Activated CD8-positive, alpha-beta T cell treated with anti-CD3 and anti-CD28 coated beads for 36 hours (primary cell): ENCODE data around the gene ALOX12B. TPM values are rescaled to one million over a fixed set of nuclear protein-coding genes. Genes with fewer than 3 reads are reported as not detected.
"Not testable (repeated sequence)": the region's sequence is repeated elsewhere in the genome, so short reads cannot be mapped to it uniquely, and the experiment has no call there.

Experiments used
- ATAC-seq: fragments of 200-7000 bp; cut with Tn5 transposase; one replicate; pipeline ENCODE4 v1.10.0; 2021; ENCODE audit warnings: mild to moderate bottlenecking, moderate library complexity
- CTCF ChIA-PET: fragments of 350-600 bp; sonication (Branson Sonifier 250); formaldehyde crosslinking; loops from one replicate; lab custom pipeline; 2021; ENCODE audit warnings: antibody characterized with exemption; lab: Charles Lee
- POLR2A ChIA-PET: fragments of 350-600 bp; sonication (Branson Sonifier 250); formaldehyde crosslinking; loops from one replicate; lab custom pipeline; 2021; ENCODE audit warnings: antibody characterized with exemption; lab: Charles Lee
- DNase-seq: peaks from one replicate; pipeline ENCODE4 v3.0.0-alpha.2; 2020
- H3K27ac Mint-ChIP-seq: one replicate; pipeline ENCODE4 v1.8.0; 2021; ENCODE audit warnings: mild to moderate bottlenecking, mixed read lengths
- H3K27me3 Mint-ChIP-seq: one replicate; pipeline ENCODE4 v1.8.0; 2021; ENCODE audit warnings: mixed read lengths
- H3K36me3 Mint-ChIP-seq: one replicate; pipeline ENCODE4 v1.8.0; 2021; ENCODE audit warnings: low read depth, mixed read lengths
- H3K4me1 Mint-ChIP-seq: one replicate; pipeline ENCODE4 v1.8.0; 2021; ENCODE audit warnings: low read depth, mixed read lengths
- H3K4me3 Mint-ChIP-seq: one replicate; pipeline ENCODE4 v1.8.0; 2021; ENCODE audit warnings: mild to moderate bottlenecking, moderate library complexity, mixed read lengths
- H3K9me3 Mint-ChIP-seq: one replicate; pipeline ENCODE4 v1.8.0; 2021; ENCODE audit warnings: mixed read lengths
- intact Hi-C: fragments of 100-400 bp; cut with micrococcal nuclease; formaldehyde crosslinking; loops from one replicate; pipeline ENCODE4 v1.10.0; 2022
- total RNA-seq, 2 experiments: library from RNA; stranded (reverse); gene quantifications; one replicate each; pipeline ENCODE4 v1.2.3, GENCODE V29; 2021
- TF ChIP-seq, protein P1 (sequence below): fragments of 200-600 bp; IDR thresholded peaks from one replicate; pipeline ENCODE4 v1.8.0; 2022; ENCODE audit warnings: antibody characterized with exemption, mild to moderate bottlenecking

Gene ALOX12B
- total RNA-seq, 2 experiments from 2014 or later = 4.3 to 5.2 TPM

DNA sequence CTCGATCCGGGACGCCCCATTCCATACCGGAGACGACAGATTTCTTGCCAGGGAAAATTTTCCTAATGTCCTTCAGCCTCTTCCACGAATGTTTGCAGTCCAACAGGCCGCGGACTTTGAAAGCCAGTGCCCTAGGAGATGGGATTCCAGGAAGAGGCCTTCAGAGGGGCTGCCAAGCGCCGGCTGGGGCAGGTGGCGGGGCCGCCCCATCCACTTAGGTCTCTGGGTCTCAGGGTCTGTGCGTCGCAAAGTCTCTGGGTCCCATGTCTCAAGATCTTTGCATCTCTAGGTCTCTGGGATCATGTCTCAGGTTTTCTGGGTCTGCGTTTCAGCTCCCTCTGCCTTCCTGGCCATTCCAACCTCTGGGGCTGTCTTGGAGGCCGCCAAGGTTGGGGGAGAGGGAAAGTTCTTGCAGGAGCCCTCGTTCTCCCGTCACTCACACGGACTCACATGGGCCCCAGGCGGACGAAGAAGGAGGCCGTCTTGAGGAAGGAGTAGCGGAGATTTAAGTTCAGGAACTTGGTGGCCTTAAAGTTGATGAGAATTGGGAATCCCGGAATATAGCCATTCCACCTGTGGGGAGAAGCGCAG is 7.2 kb downstream of the ALOX12B start:
- POLR2A ChIA-PET = no interaction called here
- CTCF ChIA-PET = interaction anchor here (0.7 to 12.2 kb wide), 9 partner anchors 11 to 37 kb away, joined by 3 to 360 read pairs (median 9); partner anchors contain the start of genes ALOX12B and ALOXE3
- Mint-ChIP-seq H3K4me3 (peak overlapping the region; percentile 96), H3K4me1 (peaks cover 11% of the 10 kb centered on the region), H3K36me3 (peaks cover 19% of the 10 kb centered on the region), H3K9me3 (no peaks in the 10 kb centered on the region), H3K27ac (peak overlapping the region; percentile 93), H3K27me3 (no peaks in the 10 kb centered on the region)
- TF ChIP-seq, protein P1, sequence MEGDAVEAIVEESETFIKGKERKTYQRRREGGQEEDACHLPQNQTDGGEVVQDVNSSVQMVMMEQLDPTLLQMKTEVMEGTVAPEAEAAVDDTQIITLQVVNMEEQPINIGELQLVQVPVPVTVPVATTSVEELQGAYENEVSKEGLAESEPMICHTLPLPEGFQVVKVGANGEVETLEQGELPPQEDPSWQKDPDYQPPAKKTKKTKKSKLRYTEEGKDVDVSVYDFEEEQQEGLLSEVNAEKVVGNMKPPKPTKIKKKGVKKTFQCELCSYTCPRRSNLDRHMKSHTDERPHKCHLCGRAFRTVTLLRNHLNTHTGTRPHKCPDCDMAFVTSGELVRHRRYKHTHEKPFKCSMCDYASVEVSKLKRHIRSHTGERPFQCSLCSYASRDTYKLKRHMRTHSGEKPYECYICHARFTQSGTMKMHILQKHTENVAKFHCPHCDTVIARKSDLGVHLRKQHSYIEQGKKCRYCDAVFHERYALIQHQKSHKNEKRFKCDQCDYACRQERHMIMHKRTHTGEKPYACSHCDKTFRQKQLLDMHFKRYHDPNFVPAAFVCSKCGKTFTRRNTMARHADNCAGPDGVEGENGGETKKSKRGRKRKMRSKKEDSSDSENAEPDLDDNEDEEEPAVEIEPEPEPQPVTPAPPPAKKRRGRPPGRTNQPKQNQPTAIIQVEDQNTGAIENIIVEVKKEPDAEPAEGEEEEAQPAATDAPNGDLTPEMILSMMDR = peak; percentile 22
- DNase-seq (no peak), ATAC-seq (no peak)
- intact Hi-C loops = no loop called here

- TF ChIP-seq, protein P1 = peak; percentile 87
- Mint-ChIP-seq H3K4me1 (peaks cover 11% of the 10 kb centered on the region), H3K9me3 (no peaks in the 10 kb centered on the region), H3K36me3 (peaks cover 19% of the 10 kb centered on the region), H3K4me3 (peak overlapping the region; percentile 96), H3K27me3 (peaks cover 5% of the 10 kb centered on the region), H3K27ac (peak overlapping the region; percentile 93)
- ChIA-PET CTCF (interaction anchor here (0.6 to 12.2 kb wide), 22 partner anchors 9 to 258 kb away, joined by 3 to 360 read pairs (median 4); partner anchors contain the start of genes ALOX12B and ALOXE3), POLR2A (interaction anchor here (0.7 to 1.8 kb wide), 6 partner anchors 9 to 144 kb away, joined by 3 to 7 read pairs (median 3); no protein-coding TSS in a partner anchor)
- ATAC-seq = peak; percentile 94
- intact Hi-C loops = loop anchor here (5.0 kb wide), 1 partner anchor 38 kb away; the partner anchor contains the start of gene ALOXE3
- DNase-seq = peak; percentile 93
These were observed 8.0 kb downstream of the ALOX12B start for GRCh38 chr17:8079291-8080207.

DNA sequence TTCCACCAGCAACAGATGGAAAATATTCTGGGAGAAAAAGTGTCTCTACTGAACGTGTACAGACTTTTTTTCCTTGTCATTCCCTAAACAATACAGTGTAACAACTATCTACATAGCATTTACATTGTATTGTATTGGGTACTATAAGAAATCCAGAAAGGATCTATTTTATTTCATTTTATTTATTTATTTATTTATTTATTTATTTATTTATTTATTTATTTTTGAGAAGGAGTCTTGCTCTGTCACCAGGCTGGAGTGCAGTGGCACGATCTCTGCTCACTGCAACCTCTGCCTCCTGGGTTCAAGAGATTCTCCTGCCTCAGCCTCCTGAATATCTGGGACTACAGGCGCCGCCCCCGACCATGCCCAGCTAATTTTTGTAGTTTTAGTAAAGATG is 9.6 kb downstream of the ALOX12B start:
- CTCF ChIA-PET = interaction anchor here (1.7 to 12.2 kb wide), 7 partner anchors 7 to 41 kb away, joined by 10 to 360 read pairs (median 21); partner anchors contain the start of genes ALOX12B and ALOXE3
- peaks cover 19% of the 10 kb centered on the region for H3K36me3 Mint-ChIP-seq
- ATAC-seq, H3K4me3 Mint-ChIP-seq, H3K9me3 Mint-ChIP-seq, H3K27ac Mint-ChIP-seq, DNase-seq: not testable (repeated sequence)
- POLR2A ChIA-PET = interaction anchor here (1.8 kb wide), 1 partner anchor 9 kb away, joined by 7 read pairs; no protein-coding TSS in a partner anchor
- H3K4me1 Mint-ChIP-seq = peaks cover 24% of the 10 kb centered on the region
- intact Hi-C loops = loop anchor here (5.0 kb wide), 1 partner anchor 39 kb away; the partner anchor contains the start of gene ALOXE3
- peaks cover 20% of the 10 kb centered on the region for H3K27me3 Mint-ChIP-seq

- Mint-ChIP-seq H3K27ac (no peak overlapping the region), H3K4me1 (peaks cover 27% of the 10 kb centered on the region), H3K4me3 (no peak overlapping the region), H3K36me3 (peaks cover 14% of the 10 kb centered on the region), H3K9me3 (no peaks in the 10 kb centered on the region), H3K27me3 (peaks cover 29% of the 10 kb centered on the region)
- DNase-seq = no peak
- POLR2A ChIA-PET = no interaction called here
- TF ChIP-seq, protein P1 = no peak
- no peak for ATAC-seq
- intact Hi-C loops = loop anchor here (5.0 kb wide), 1 partner anchor 41 kb away; the partner anchor contains the start of gene ALOXE3
- CTCF ChIA-PET = interaction anchor here (2.0 to 12.2 kb wide), 4 partner anchors 14 to 43 kb away, joined by 12 to 360 read pairs (median 144); partner anchors contain the start of gene ALOX12B
These were observed 10.8 kb downstream of the ALOX12B start for GRCh38 chr17:8076502-8077266.
